ENCODE data around the gene CORIN. TPM values are rescaled to one million over a fixed set of nuclear protein-coding genes. Genes with fewer than 3 reads are reported as not detected.

The CORIN gene
- total and polyA plus RNA-seq, 8 donors, result 0.05 to 1.1 (median 0.23) TPM; not detected in 1

DNA sequence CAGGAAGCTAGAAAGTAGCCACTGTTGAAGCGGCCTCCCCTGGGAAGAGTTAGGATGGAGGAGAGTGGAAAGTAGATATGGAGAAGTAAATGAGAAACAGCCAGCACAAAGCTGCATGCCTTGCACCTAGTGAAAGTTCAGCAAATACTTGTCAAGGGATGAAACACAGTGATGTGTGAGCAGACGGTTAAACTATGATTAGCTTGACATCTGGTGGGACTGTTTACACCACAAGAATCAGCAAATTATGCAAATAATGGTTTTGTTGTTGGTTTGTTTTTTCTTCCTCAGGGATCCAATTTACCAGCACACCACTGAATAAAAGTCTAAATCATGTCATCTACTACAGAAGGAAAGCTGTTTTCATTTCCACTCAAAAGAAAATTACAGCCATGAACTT, 87.1 kb downstream of the CORIN start:
- Histone ChIP-seq H3K9me3 (no peaks in the 10 kb centered on the region), H3K4me3 (no peak overlapping the region), H3K27me3 (no peaks in the 10 kb centered on the region), H3K36me3 (no peaks in the 10 kb centered on the region), H3K27ac (no peak overlapping the region), H3K4me1 (no peaks in the 10 kb centered on the region)
- 86 to 94% methylated on average over 2 of the region's 2 CpGs for WGBS, 2 donors
- no peak for FAIRE-seq
- ATAC-seq, result no peak
- no peak for DNase-seq
- intact Hi-C loops (cut with DNase I), result no loop called here
- no peak for TF ChIP-seq CTCF (IDR thresholded peaks at IDR 0.05)

GRCh38 chr4:47749858-47750257, 88.0 kb downstream of the CORIN start:
- no peaks in the 10 kb centered on the region for H3K4me1 ChIP-seq
- 73 to 81% methylated on average over 4 of the region's 4 CpGs for WGBS, 2 donors
- DNase-seq (no peak), FAIRE-seq (no peak), ATAC-seq (no peak)
- no peaks in the 10 kb centered on the region for H3K36me3 ChIP-seq
- H3K27ac ChIP-seq, result no peak overlapping the region
- no peaks in the 10 kb centered on the region for H3K27me3 ChIP-seq
- H3K4me3 ChIP-seq, result no peak overlapping the region
- H3K9me3 ChIP-seq, result no peaks in the 10 kb centered on the region
- no peak for TF ChIP-seq CTCF (IDR thresholded peaks at IDR 0.05)
- intact Hi-C loops (cut with DNase I), result no loop called here

GRCh38 chr4:47749060-47749459, 88.8 kb downstream of the CORIN start:
- Histone ChIP-seq H3K27ac (no peak overlapping the region), H3K36me3 (no peaks in the 10 kb centered on the region), H3K4me3 (no peak overlapping the region), H3K27me3 (no peaks in the 10 kb centered on the region), H3K9me3 (no peaks in the 10 kb centered on the region), H3K4me1 (no peaks in the 10 kb centered on the region)
- WGBS, 2 donors, result 84 to 89% methylated on average over 1 of the region's 1 CpG
- ATAC-seq (no peak), DNase-seq (no peak), FAIRE-seq (no peak)
- TF ChIP-seq CTCF (IDR thresholded peaks at IDR 0.05), result no peak
- intact Hi-C loops (cut with DNase I), result no loop called here

- no peak for TF ChIP-seq CTCF (IDR thresholded peaks at IDR 0.05)
- intact Hi-C loops (cut with DNase I), result no loop called here
- ATAC-seq, result no peak
Measured at GRCh38 chr4:47747846-47748494, 89.9 kb downstream of the CORIN start.

DNA sequence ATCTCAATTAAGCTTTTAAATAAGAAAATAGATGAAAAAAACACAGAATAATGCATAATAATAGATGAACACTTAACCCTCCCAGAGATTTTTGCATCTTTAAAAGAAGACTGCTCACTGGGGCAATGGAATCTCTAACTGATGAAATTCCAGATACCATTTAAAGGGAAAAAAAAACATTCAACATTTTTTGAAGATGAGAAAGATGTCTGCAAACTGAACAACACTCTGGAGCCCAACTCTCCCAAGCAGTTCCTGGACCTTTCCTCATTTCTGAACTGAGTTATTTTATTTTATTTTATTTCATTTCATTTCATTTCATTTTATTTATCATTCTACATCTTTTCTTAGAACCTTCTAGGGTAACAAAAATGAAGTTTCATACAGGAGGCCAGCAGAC, 90.7 kb downstream of the CORIN start:
- H3K36me3 ChIP-seq, result no peaks in the 10 kb centered on the region
- no peak overlapping the region for H3K4me3 ChIP-seq
- FAIRE-seq, result no peak
- TF ChIP-seq CTCF (IDR thresholded peaks at IDR 0.05), result no peak
- H3K9me3 ChIP-seq, result no peaks in the 10 kb centered on the region
- intact Hi-C loops (cut with DNase I), result no loop called here
- H3K4me1 ChIP-seq, result no peaks in the 10 kb centered on the region
- no peaks in the 10 kb centered on the region for H3K27me3 ChIP-seq
- no peak overlapping the region for H3K27ac ChIP-seq
- ATAC-seq, result no peak
- DNase-seq, result no peak

More at GRCh38 chr4:47747846-47748494, 89.9 kb downstream of the CORIN start:
- no peak overlapping the region for H3K4me3 ChIP-seq
- H3K4me1 ChIP-seq, result no peaks in the 10 kb centered on the region
- no peaks in the 10 kb centered on the region for H3K9me3 ChIP-seq
- no peak overlapping the region for H3K27ac ChIP-seq
- FAIRE-seq, result no peak
- no peaks in the 10 kb centered on the region for H3K27me3 ChIP-seq
- 88 to 95% methylated on average over 1 of the region's 1 CpG for WGBS, 2 donors
- H3K36me3 ChIP-seq, result no peaks in the 10 kb centered on the region
- no peak for DNase-seq
